Neural progenitor cell (in vitro differentiated cells): ENCODE data around the gene TMIE. TPM values are rescaled to one million over a fixed set of nuclear protein-coding genes. Genes with fewer than 3 reads are reported as not detected.

ENCODE experiments used
- DNase-seq: peaks from one replicate; pipeline ENCODE4 v3.0.0-alpha.2; 2016; ENCODE audit warnings: low spot score
- H2AFZ ChIP-seq: fragments of 200-600 bp; sonication (generic); replicated peaks from 2 replicates; pipeline ENCODE4 v1.6.1; 2016; ENCODE audit warnings: antibody characterized with exemption
- H3F3A ChIP-seq: fragments of 200-600 bp; sonication (generic); 2 replicates; pipeline ENCODE4 v1.6.1; 2016; ENCODE audit warnings: antibody characterized with exemption, low read depth
- H3K27ac ChIP-seq: fragments of 200-600 bp; sonication (generic); 2 replicates; pipeline ENCODE4 v1.5.1; 2016; ENCODE audit warnings: mild to moderate bottlenecking
- H3K27me3 ChIP-seq: fragments of 200-600 bp; sonication (generic); 2 replicates; pipeline ENCODE4 v1.6.1; 2016; ENCODE audit warnings: mild to moderate bottlenecking, moderate library complexity
- H3K36me3 ChIP-seq: fragments of 200-600 bp; sonication (generic); 2 replicates; pipeline ENCODE4 v1.5.1; 2016
- H3K4me1 ChIP-seq: fragments of 200-600 bp; sonication (generic); 2 replicates; pipeline ENCODE4 v1.6.1; 2016; ENCODE audit warnings: mixed run types
- H3K4me2 ChIP-seq: fragments of 200-600 bp; sonication (generic); 2 replicates; pipeline ENCODE4 v1.6.1; 2016
- H3K4me3 ChIP-seq: fragments of 200-600 bp; sonication (generic); 2 replicates; pipeline ENCODE4 v1.5.1; 2016
- H3K79me2 ChIP-seq: fragments of 200-600 bp; sonication (generic); 2 replicates; pipeline ENCODE4 v1.6.1; 2016; ENCODE audit warnings: low read depth
- H3K9ac ChIP-seq: fragments of 200-600 bp; sonication (generic); 2 replicates; pipeline ENCODE4 v1.6.1; 2016
- H3K9me3 ChIP-seq: fragments of 200-600 bp; sonication (generic); 2 replicates; pipeline ENCODE4 v1.5.1; 2016; ENCODE audit warnings: low read depth
- H4K20me1 ChIP-seq: fragments of 200-600 bp; sonication (generic); 2 replicates; pipeline ENCODE4 v1.6.1; 2016; ENCODE audit warnings: low read depth
- H3K27ac Mint-ChIP-seq: 3 replicates; pipeline ENCODE4 v1.8.0; 2021; ENCODE audit warnings: mixed read lengths
- H3K27me3 Mint-ChIP-seq: 2 replicates; pipeline ENCODE4 v1.8.0; 2022; ENCODE audit warnings: low read depth, mild to moderate bottlenecking, inconsistent platforms, moderate library complexity, mixed read lengths; ENCODE audit not compliant: insufficient read depth
- H3K36me3 Mint-ChIP-seq: 3 replicates; pipeline ENCODE4 v1.8.0; 2021; ENCODE audit warnings: mixed read lengths
- H3K4me1 Mint-ChIP-seq: 3 replicates; pipeline ENCODE4 v1.8.0; 2021; ENCODE audit warnings: mixed read lengths
- H3K4me3 Mint-ChIP-seq: 3 replicates; pipeline ENCODE4 v1.8.0; 2021; ENCODE audit warnings: mild to moderate bottlenecking, moderate library complexity, mixed read lengths
- H3K9me3 Mint-ChIP-seq: 3 replicates; pipeline ENCODE4 v1.8.0; 2020; ENCODE audit warnings: mixed read lengths
- EZH2 ChIP-seq: fragments of 200-600 bp; sonication (generic); IDR thresholded peaks from 2 replicates; pipeline ENCODE4 v1.6.1; 2017; ENCODE audit warnings: antibody characterized with exemption, mild to moderate bottlenecking, moderate library complexity
- EZH2phosphoT487 ChIP-seq: fragments of 200-600 bp; sonication (generic); IDR thresholded peaks from 2 replicates; pipeline ENCODE4 v1.6.1; 2017; ENCODE audit warnings: antibody characterized with exemption
- total RNA-seq: library from RNA; depleted of rRNA; stranded (reverse); fragments of >200 nt; gene quantifications from 2 replicates; pipeline ENCODE4 v1.2.3, GENCODE V29; 2015; ENCODE audit warnings: low replicate concordance
- TF ChIP-seq, protein P1 (sequence below): fragments of 200-600 bp; sonication (generic); IDR thresholded peaks from 2 replicates; pipeline ENCODE4 v1.5.1; 2017; ENCODE audit warnings: antibody characterized with exemption, mild to moderate bottlenecking

Gene TMIE
- total RNA-seq, 1 donor from 2014 or later, result not detected

DNA sequence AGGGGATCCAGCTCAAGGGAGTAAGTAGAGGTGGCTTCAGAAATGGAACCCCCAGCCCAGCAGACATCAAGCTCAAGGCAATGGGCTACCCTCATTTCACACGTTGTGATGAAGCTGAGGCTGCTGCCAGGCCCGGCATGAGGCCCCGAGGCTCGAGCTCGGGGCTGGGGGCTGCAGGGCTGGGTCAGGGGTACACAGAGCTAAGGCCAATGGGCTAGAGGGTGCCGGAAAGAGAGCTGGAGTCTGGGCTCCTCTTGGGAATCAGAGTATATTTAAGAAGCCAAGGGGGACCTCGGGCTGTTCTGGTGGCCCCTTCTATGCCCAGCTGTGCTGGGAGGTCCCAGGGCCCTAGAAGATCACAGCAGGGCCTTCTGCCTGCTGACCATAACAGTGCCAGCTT, 9.0 kb downstream of the TMIE start:
- TF ChIP-seq EZH2phosphoT487 (no peak), EZH2 (no peak)
- TF ChIP-seq, protein P1, sequence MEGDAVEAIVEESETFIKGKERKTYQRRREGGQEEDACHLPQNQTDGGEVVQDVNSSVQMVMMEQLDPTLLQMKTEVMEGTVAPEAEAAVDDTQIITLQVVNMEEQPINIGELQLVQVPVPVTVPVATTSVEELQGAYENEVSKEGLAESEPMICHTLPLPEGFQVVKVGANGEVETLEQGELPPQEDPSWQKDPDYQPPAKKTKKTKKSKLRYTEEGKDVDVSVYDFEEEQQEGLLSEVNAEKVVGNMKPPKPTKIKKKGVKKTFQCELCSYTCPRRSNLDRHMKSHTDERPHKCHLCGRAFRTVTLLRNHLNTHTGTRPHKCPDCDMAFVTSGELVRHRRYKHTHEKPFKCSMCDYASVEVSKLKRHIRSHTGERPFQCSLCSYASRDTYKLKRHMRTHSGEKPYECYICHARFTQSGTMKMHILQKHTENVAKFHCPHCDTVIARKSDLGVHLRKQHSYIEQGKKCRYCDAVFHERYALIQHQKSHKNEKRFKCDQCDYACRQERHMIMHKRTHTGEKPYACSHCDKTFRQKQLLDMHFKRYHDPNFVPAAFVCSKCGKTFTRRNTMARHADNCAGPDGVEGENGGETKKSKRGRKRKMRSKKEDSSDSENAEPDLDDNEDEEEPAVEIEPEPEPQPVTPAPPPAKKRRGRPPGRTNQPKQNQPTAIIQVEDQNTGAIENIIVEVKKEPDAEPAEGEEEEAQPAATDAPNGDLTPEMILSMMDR, result no peak
- H3K27me3 ChIP-seq, result no peaks in the 10 kb centered on the region

DNA sequence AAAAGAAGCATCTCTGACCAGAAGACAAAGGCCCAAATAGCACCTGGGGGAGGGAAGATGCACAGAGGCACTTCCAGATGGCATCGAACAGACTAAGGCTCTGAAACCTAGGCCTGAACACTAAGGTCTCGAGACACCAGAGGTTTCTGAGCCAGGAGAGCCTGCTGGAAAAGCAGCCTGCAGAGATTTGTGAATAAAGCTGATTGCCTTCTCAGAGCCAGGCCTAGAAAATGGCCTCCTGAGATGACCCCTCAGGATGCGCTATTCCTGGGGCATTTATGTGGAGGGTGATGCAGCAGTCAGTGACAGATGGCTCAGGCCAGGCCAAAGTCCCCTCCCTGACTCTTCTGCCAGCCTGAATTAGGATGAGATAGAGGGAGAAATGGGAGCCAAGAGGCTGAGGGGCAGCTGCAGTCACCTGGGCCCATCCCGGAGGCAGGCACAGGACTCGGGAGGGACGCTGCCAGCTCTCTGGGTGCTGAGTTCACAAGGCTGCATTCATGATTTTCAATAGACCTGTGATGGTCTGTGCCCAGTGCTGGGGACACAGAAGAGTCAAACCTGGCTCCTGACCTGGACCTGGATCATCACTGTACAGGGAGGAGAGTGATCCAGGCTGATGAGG, 9.6 kb downstream of the TMIE start:
- no peak for DNase-seq
- peaks cover 7% of the 10 kb centered on the region for H3K4me1 Mint-ChIP-seq
- H3K4me3 Mint-ChIP-seq, result peak overlapping the region; percentile 20
- H3K27me3 ChIP-seq, result no peaks in the 10 kb centered on the region
- H3K27ac Mint-ChIP-seq, result peak overlapping the region; percentile 12
- no peaks in the 10 kb centered on the region for H3K36me3 Mint-ChIP-seq
- H3K4me2 ChIP-seq, result no peak overlapping the region
- H3K9ac ChIP-seq, result no peak overlapping the region
- TF ChIP-seq EZH2, result no peak
- TF ChIP-seq, protein P1, result no peak
- TF ChIP-seq EZH2phosphoT487, result no peak
- no peaks in the 10 kb centered on the region for H3K36me3 ChIP-seq
- H4K20me1 ChIP-seq, result no peaks in the 10 kb centered on the region
- H3K79me2 ChIP-seq, result no peaks in the 10 kb centered on the region
- peaks cover 4% of the 10 kb centered on the region for H3K27me3 Mint-ChIP-seq
- no peaks in the 10 kb centered on the region for H3K9me3 ChIP-seq
- no peak overlapping the region for H3K27ac ChIP-seq
- no peak overlapping the region for H3K4me3 ChIP-seq
- no peaks in the 10 kb centered on the region for H3K9me3 Mint-ChIP-seq
- H2AFZ ChIP-seq, result no peak overlapping the region
- no peaks in the 10 kb centered on the region for H3K4me1 ChIP-seq
- no peaks in the 10 kb centered on the region for H3F3A ChIP-seq

More for the DNA sequence above, 9.0 kb downstream of the TMIE start:
- Histone ChIP-seq H3K4me1 (no peaks in the 10 kb centered on the region), H3K9me3 (no peaks in the 10 kb centered on the region), H3K4me3 (no peak overlapping the region), H3K4me2 (no peak overlapping the region), H3K9ac (no peak overlapping the region), H3F3A (no peaks in the 10 kb centered on the region), H4K20me1 (no peaks in the 10 kb centered on the region), H3K36me3 (no peaks in the 10 kb centered on the region), H3K79me2 (no peaks in the 10 kb centered on the region), H3K27ac (no peak overlapping the region), H2AFZ (no peak overlapping the region)
- no peak for DNase-seq
- Mint-ChIP-seq H3K27me3 (peaks cover 3% of the 10 kb centered on the region), H3K4me3 (no peak overlapping the region), H3K4me1 (peaks cover 10% of the 10 kb centered on the region), H3K36me3 (no peaks in the 10 kb centered on the region), H3K27ac (no peak overlapping the region), H3K9me3 (no peaks in the 10 kb centered on the region)

DNA sequence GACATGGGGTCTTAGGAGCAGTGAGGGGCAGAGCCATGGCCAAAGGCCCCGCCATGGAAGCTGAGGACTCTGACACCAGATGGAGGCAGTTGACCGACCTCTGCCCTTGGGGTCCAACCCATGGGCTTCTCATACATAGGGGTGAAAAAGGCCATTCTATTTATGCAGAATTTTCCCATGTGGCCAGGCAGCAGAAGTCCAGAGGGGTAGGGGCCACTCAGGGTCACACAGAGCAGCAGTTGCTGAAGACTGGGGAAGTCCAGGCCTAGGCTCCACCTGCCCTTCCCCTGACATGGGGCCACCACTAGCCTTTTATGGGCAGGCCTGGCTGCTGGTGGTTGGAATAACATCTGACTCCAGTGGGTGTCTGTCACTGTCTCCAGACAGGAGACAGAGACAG, 10.1 kb downstream of the TMIE start:
- Mint-ChIP-seq H3K4me1 (peaks cover 5% of the 10 kb centered on the region), H3K36me3 (no peaks in the 10 kb centered on the region), H3K27ac (no peak overlapping the region), H3K4me3 (peak overlapping the region; percentile 20), H3K9me3 (no peaks in the 10 kb centered on the region), H3K27me3 (peaks cover 5% of the 10 kb centered on the region)
- TF ChIP-seq EZH2phosphoT487 (no peak), EZH2 (no peak)
- TF ChIP-seq, protein P1, result no peak
- Histone ChIP-seq H3K27ac (no peak overlapping the region), H3K4me3 (no peak overlapping the region), H2AFZ (no peak overlapping the region), H3K79me2 (no peaks in the 10 kb centered on the region), H3K36me3 (no peaks in the 10 kb centered on the region), H3K4me2 (no peak overlapping the region), H3K4me1 (no peaks in the 10 kb centered on the region), H3K27me3 (no peaks in the 10 kb centered on the region), H3K9me3 (no peaks in the 10 kb centered on the region), H3F3A (no peaks in the 10 kb centered on the region), H4K20me1 (no peaks in the 10 kb centered on the region), H3K9ac (no peak overlapping the region)
- DNase-seq, result no peak
